ENCODE data around the gene ATP6V1D. TPM values are rescaled to one million over a fixed set of nuclear protein-coding genes. Genes with fewer than 3 reads are reported as not detected.

Gene ATP6V1D
- total RNA-seq, 2 donors from 2014 or later = 30.3 to 50.1 TPM

DNA sequence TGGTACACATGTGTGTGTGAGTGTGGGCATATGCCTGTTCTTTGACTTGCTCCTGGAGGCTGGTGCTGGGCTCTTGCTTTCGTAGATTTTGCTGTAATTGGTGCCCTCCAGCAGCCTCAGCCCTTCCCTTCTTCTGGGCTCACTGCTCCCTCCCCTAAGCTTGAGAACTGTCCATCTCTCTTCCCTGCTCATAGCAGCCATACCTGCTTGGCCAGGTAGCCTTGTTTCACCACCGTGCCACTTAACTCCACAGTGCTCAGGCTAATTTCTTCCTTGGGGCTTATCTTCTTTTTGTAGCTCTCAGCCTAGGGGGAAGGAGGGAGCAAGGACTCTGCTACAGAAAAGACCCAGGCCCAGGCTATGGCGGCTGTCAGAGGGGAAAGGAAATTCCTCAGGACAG is 32.5 kb upstream of the ATP6V1D start:
- Histone ChIP-seq H3K27me3 (replicated peaks; ENCODE audit: insufficient read depth) (no peaks in the 10 kb centered on the region), H3K36me3 (no peaks in the 10 kb centered on the region), H3K27ac (no peak overlapping the region), H3K4me3 (no peak overlapping the region), H3K4me1 (ENCODE audit: control insufficient read depth in 1 of 2, low read depth in 2 of 2) (no peaks in the 10 kb centered on the region), H3K9me3 (no peaks in the 10 kb centered on the region)
- DNase-seq (ENCODE audit: low spot score) (no peak), ATAC-seq (ENCODE audit: insufficient number of reproducible peaks, low FRiP score, low read depth) (no peak)
- TF ChIP-seq, protein P1, sequence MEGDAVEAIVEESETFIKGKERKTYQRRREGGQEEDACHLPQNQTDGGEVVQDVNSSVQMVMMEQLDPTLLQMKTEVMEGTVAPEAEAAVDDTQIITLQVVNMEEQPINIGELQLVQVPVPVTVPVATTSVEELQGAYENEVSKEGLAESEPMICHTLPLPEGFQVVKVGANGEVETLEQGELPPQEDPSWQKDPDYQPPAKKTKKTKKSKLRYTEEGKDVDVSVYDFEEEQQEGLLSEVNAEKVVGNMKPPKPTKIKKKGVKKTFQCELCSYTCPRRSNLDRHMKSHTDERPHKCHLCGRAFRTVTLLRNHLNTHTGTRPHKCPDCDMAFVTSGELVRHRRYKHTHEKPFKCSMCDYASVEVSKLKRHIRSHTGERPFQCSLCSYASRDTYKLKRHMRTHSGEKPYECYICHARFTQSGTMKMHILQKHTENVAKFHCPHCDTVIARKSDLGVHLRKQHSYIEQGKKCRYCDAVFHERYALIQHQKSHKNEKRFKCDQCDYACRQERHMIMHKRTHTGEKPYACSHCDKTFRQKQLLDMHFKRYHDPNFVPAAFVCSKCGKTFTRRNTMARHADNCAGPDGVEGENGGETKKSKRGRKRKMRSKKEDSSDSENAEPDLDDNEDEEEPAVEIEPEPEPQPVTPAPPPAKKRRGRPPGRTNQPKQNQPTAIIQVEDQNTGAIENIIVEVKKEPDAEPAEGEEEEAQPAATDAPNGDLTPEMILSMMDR (IDR thresholded peaks at IDR 0.05) = no peak

DNA sequence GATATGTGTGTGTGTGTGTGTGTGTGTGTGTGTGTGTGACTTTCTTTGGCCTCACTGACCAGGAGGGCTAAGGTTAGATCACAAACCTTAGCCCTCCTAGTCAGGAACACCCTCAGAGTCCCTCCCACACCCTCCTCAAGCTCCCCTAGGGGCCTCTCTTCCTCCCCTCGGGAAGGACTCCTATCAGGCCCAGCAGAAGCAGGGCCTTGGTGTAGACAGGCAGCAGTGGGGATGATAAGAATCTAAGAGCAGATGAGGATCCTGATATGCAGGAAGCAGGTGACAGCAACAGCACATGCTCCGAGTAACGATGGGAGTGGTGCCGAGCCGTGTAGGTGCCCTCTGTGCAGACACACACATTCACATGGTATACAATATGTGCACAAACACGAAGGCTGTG is 31.7 kb upstream of the ATP6V1D start:
- no peak for ATAC-seq (ENCODE audit: insufficient number of reproducible peaks, low FRiP score, low read depth)

DNA sequence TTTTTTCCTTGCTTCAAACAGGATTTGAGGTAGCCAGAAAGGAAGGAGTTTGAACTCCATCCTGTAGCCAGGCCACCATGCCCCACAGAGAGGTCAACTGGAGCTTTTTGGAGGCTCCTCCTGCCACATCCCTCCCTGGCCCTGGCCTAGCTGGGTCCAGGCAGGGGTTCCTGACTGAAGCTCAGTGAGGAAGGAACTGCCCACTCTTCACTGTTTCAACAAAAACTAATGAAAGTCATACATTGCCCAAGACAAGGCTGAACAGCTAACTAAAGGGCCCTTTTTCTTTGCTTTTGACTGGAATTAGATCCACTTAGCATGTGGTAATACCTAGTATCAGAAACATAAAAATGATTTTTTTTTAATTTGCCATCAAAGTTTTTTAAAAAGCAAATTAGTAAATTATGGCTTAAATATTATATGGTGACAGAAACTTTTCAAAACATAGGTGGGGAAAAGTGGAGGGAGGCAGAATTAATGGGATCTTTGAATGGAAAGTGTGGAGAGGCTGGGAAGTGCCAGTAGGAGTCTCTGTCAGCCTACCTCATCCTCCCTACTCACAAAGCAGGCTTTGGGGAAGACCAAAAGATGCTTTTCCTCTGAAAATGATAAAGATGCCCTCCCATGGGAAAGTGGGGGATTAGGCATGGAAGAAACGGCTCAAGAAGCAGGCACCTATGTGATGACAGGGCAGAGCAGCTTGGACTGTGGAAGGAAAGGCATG is 30.4 kb upstream of the ATP6V1D start:
- Histone ChIP-seq H3K9me3 (no peaks in the 10 kb centered on the region), H3K27me3 (replicated peaks; ENCODE audit: insufficient read depth) (no peaks in the 10 kb centered on the region), H3K4me3 (no peak overlapping the region), H3K27ac (no peak overlapping the region), H3K36me3 (no peaks in the 10 kb centered on the region), H3K4me1 (ENCODE audit: control insufficient read depth in 1 of 2, low read depth in 2 of 2) (no peaks in the 10 kb centered on the region)
- no peak for ATAC-seq (ENCODE audit: insufficient number of reproducible peaks, low FRiP score, low read depth)
- TF ChIP-seq, protein P1 (IDR thresholded peaks at IDR 0.05) = no peak
- DNase-seq (ENCODE audit: low spot score) = no peak

More for the DNA sequence above, 31.7 kb upstream of the ATP6V1D start:
- no peak for DNase-seq (ENCODE audit: low spot score)
- Histone ChIP-seq H3K4me3 (no peak overlapping the region), H3K9me3 (no peaks in the 10 kb centered on the region), H3K4me1 (ENCODE audit: control insufficient read depth in 1 of 2, low read depth in 2 of 2) (no peaks in the 10 kb centered on the region), H3K27me3 (replicated peaks; ENCODE audit: insufficient read depth) (no peaks in the 10 kb centered on the region), H3K27ac (no peak overlapping the region), H3K36me3 (no peaks in the 10 kb centered on the region)
- TF ChIP-seq, protein P1 (IDR thresholded peaks at IDR 0.05) = no peak

DNA sequence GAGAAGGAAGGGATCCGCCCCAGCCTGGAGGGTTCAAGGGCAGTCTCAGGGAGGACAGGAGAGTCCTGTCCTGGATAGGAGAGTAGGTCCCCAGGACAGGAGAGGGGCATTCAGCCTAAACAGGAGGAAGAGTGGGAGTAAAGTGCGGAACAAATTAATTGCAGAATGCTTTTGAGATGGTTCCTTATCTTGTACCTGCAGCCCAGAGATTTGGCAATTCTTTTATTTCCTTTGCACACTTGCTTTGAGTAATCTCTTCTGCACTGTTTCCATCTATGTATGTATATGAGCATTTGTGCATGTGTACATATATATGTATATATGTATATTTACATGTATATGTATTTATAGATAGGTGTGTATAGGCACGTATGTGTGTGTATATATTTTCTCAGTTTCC is 29.7 kb upstream of the ATP6V1D start:
- Histone ChIP-seq H3K4me3 (no peak overlapping the region), H3K27me3 (replicated peaks; ENCODE audit: insufficient read depth) (no peaks in the 10 kb centered on the region), H3K27ac (no peak overlapping the region), H3K36me3 (peaks cover under 1% of the 10 kb centered on the region), H3K4me1 (ENCODE audit: control insufficient read depth in 1 of 2, low read depth in 2 of 2) (no peaks in the 10 kb centered on the region), H3K9me3 (no peaks in the 10 kb centered on the region)
- TF ChIP-seq, protein P1 (IDR thresholded peaks at IDR 0.05) = no peak
- DNase-seq (ENCODE audit: low spot score) (no peak), ATAC-seq (ENCODE audit: insufficient number of reproducible peaks, low FRiP score, low read depth) (no peak)

DNA sequence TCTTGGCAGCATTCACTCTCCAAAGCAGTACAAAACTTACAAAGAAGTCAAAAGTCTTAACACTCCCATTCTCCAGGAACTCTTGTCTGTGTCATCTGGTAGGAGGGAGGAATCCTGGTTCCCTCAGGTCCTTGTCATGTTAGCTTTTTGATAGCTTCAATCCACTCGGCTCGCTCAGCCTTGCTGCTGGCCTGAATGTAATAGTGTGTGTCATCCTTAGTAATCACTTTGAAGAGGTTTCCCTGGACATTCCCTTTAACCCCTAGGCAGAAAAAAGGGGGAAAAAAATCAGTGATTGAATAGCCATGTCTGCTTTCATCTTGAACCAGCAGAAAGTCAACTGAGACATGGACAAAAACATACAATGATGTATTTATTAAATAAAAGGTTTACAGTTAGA is 27.6 kb upstream of the ATP6V1D start:
- no peaks in the 10 kb centered on the region for H3K4me1 ChIP-seq (ENCODE audit: control insufficient read depth in 1 of 2, low read depth in 2 of 2)
- no peak for DNase-seq (ENCODE audit: low spot score)
- no peak for ATAC-seq (ENCODE audit: insufficient number of reproducible peaks, low FRiP score, low read depth)
- H3K27ac ChIP-seq = no peak overlapping the region
- TF ChIP-seq, protein P1 (IDR thresholded peaks at IDR 0.05) = no peak
- no peaks in the 10 kb centered on the region for H3K9me3 ChIP-seq
- no peak overlapping the region for H3K4me3 ChIP-seq
- H3K27me3 ChIP-seq (replicated peaks; ENCODE audit: insufficient read depth) = no peaks in the 10 kb centered on the region
- peaks cover 18% of the 10 kb centered on the region for H3K36me3 ChIP-seq
